Measurements from ENCODE around the gene DPP6. TPM values are rescaled to one million over a fixed set of nuclear protein-coding genes. Genes with fewer than 3 reads are reported as not detected.

The DPP6 gene
- total RNA-seq, 2 donors from 2014 or later = not detected

- Mint-ChIP-seq H3K4me1 (ENCODE audit: low read depth) (no peaks in the 10 kb centered on the region), H3K27ac (no peak overlapping the region), H3K4me3 (no peak overlapping the region), H3K9me3 (peaks cover 0 to 8% of the 10 kb centered on the region in 2 donors), H3K36me3 (ENCODE audit: insufficient read depth in 2 of 2) (no peaks in the 10 kb centered on the region), H3K27me3 (ENCODE audit: low read depth) (no peaks in the 10 kb centered on the region)
- ATAC-seq (replicated peaks in 1 of 2) = no peak
- no peak for DNase-seq
Measured at GRCh38 chr7:154353355-154353767, 301.2 kb downstream of the DPP6 start.

GRCh38 chr7:154364170-154364569, 312.0 kb downstream of the DPP6 start:
- no peak for DNase-seq
- peaks cover 0 to 5% of the 10 kb centered on the region in 2 donors for H3K9me3 Mint-ChIP-seq
- no peaks in the 10 kb centered on the region for H3K36me3 Mint-ChIP-seq (ENCODE audit: insufficient read depth in 2 of 2)
- H3K27me3 Mint-ChIP-seq (ENCODE audit: low read depth) = no peaks in the 10 kb centered on the region
- H3K27ac Mint-ChIP-seq = no peak overlapping the region
- no peaks in the 10 kb centered on the region for H3K4me1 Mint-ChIP-seq (ENCODE audit: low read depth)
- H3K4me3 Mint-ChIP-seq = no peak overlapping the region
- ATAC-seq (replicated peaks in 1 of 2) = no peak

GRCh38 chr7:154371424-154371823, 319.2 kb downstream of the DPP6 start:
- Mint-ChIP-seq H3K4me3 (no peak overlapping the region), H3K4me1 (ENCODE audit: low read depth) (no peaks in the 10 kb centered on the region), H3K9me3 (peaks cover 0 to 3% of the 10 kb centered on the region in 2 donors), H3K36me3 (ENCODE audit: insufficient read depth in 2 of 2) (no peaks in the 10 kb centered on the region), H3K27ac (no peak overlapping the region), H3K27me3 (ENCODE audit: low read depth) (no peaks in the 10 kb centered on the region)
- ATAC-seq (replicated peaks in 1 of 2) = no peak
- DNase-seq = no peak

- Mint-ChIP-seq H3K27me3 (ENCODE audit: low read depth) (no peaks in the 10 kb centered on the region), H3K36me3 (ENCODE audit: insufficient read depth in 2 of 2) (no peaks in the 10 kb centered on the region), H3K4me3 (no peak overlapping the region), H3K27ac (no peak overlapping the region), H3K4me1 (ENCODE audit: low read depth) (no peaks in the 10 kb centered on the region), H3K9me3 (peaks cover 0 to 3% of the 10 kb centered on the region in 2 donors)
- DNase-seq (no peak), ATAC-seq (replicated peaks in 1 of 2) (no peak)
Measured at GRCh38 chr7:154372011-154372601, 319.9 kb downstream of the DPP6 start.

- DNase-seq = no peak
- Mint-ChIP-seq H3K27me3 (ENCODE audit: low read depth) (no peaks in the 10 kb centered on the region), H3K9me3 (peaks cover 0 to 3% of the 10 kb centered on the region in 2 donors), H3K27ac (no peak overlapping the region), H3K36me3 (ENCODE audit: insufficient read depth in 2 of 2) (no peaks in the 10 kb centered on the region), H3K4me1 (ENCODE audit: low read depth) (no peaks in the 10 kb centered on the region), H3K4me3 (no peak overlapping the region)
- no peak for ATAC-seq (replicated peaks in 1 of 2)
Measured at GRCh38 chr7:154373956-154374355, 321.8 kb downstream of the DPP6 start.

GRCh38 chr7:154375956-154376355, 323.8 kb downstream of the DPP6 start:
- ATAC-seq (replicated peaks in 1 of 2) (no peak), DNase-seq (no peak)
- no peak overlapping the region for H3K4me3 Mint-ChIP-seq
- H3K4me1 Mint-ChIP-seq (ENCODE audit: low read depth) = no peaks in the 10 kb centered on the region
- peaks cover 0 to 3% of the 10 kb centered on the region in 2 donors for H3K9me3 Mint-ChIP-seq
- no peaks in the 10 kb centered on the region for H3K27me3 Mint-ChIP-seq (ENCODE audit: low read depth)
- H3K27ac Mint-ChIP-seq = no peak overlapping the region
- H3K36me3 Mint-ChIP-seq (ENCODE audit: insufficient read depth in 2 of 2) = no peaks in the 10 kb centered on the region

GRCh38 chr7:154380771-154381170, 328.6 kb downstream of the DPP6 start:
- no peak for ATAC-seq (replicated peaks in 1 of 2)
- H3K4me1 Mint-ChIP-seq (ENCODE audit: low read depth) = no peaks in the 10 kb centered on the region
- peaks cover 0 to 4% of the 10 kb centered on the region in 2 donors for H3K9me3 Mint-ChIP-seq
- H3K4me3 Mint-ChIP-seq = no peak overlapping the region
- DNase-seq = no peak
- no peak overlapping the region for H3K27ac Mint-ChIP-seq
- H3K27me3 Mint-ChIP-seq (ENCODE audit: low read depth) = no peaks in the 10 kb centered on the region
- H3K36me3 Mint-ChIP-seq (ENCODE audit: insufficient read depth in 2 of 2) = no peaks in the 10 kb centered on the region

- no peaks in the 10 kb centered on the region for H3K4me1 Mint-ChIP-seq (ENCODE audit: low read depth)
- no peak overlapping the region for H3K4me3 Mint-ChIP-seq
- DNase-seq (no peak), ATAC-seq (replicated peaks in 1 of 2) (no peak)
- H3K27me3 Mint-ChIP-seq (ENCODE audit: low read depth) = no peaks in the 10 kb centered on the region
- H3K36me3 Mint-ChIP-seq (ENCODE audit: insufficient read depth in 2 of 2) = no peaks in the 10 kb centered on the region
- no peak overlapping the region for H3K27ac Mint-ChIP-seq
- peaks cover 5 to 14% of the 10 kb centered on the region in 2 donors for H3K9me3 Mint-ChIP-seq
Measured at GRCh38 chr7:154383045-154383444, 330.8 kb downstream of the DPP6 start.

- H3K4me3 Mint-ChIP-seq = no peak overlapping the region
- ATAC-seq (replicated peaks in 1 of 2) = no peak
- DNase-seq = no peak
- H3K27ac Mint-ChIP-seq = no peak overlapping the region
- H3K36me3 Mint-ChIP-seq (ENCODE audit: insufficient read depth in 2 of 2) = no peaks in the 10 kb centered on the region
- H3K4me1 Mint-ChIP-seq (ENCODE audit: low read depth) = no peaks in the 10 kb centered on the region
- H3K27me3 Mint-ChIP-seq (ENCODE audit: low read depth) = no peaks in the 10 kb centered on the region
- H3K9me3 Mint-ChIP-seq = peaks cover 5 to 16% of the 10 kb centered on the region in 2 donors
Measured at GRCh38 chr7:154385214-154385613, 333.0 kb downstream of the DPP6 start.

- Mint-ChIP-seq H3K36me3 (ENCODE audit: insufficient read depth in 2 of 2) (no peaks in the 10 kb centered on the region), H3K27ac (no peak overlapping the region), H3K27me3 (ENCODE audit: low read depth) (no peaks in the 10 kb centered on the region), H3K4me3 (no peak overlapping the region), H3K9me3 (peaks cover 7 to 20% of the 10 kb centered on the region in 2 donors), H3K4me1 (ENCODE audit: low read depth) (no peaks in the 10 kb centered on the region)
- DNase-seq (no peak), ATAC-seq (replicated peaks in 1 of 2) (no peak)
Measured at GRCh38 chr7:154387252-154387651, 335.1 kb downstream of the DPP6 start.

- Mint-ChIP-seq H3K4me1 (ENCODE audit: low read depth) (no peaks in the 10 kb centered on the region), H3K9me3 (peaks cover 7 to 21% of the 10 kb centered on the region in 2 donors), H3K27me3 (ENCODE audit: low read depth) (no peaks in the 10 kb centered on the region), H3K36me3 (ENCODE audit: insufficient read depth in 2 of 2) (no peaks in the 10 kb centered on the region), H3K4me3 (no peak overlapping the region), H3K27ac (no peak overlapping the region)
- ATAC-seq (replicated peaks in 1 of 2) (no peak), DNase-seq (no peak)
Measured at GRCh38 chr7:154388412-154388811, 336.2 kb downstream of the DPP6 start.

- Mint-ChIP-seq H3K4me1 (ENCODE audit: low read depth) (no peaks in the 10 kb centered on the region), H3K27ac (no peak overlapping the region), H3K9me3 (peaks cover 7 to 23% of the 10 kb centered on the region in 2 donors), H3K36me3 (ENCODE audit: insufficient read depth in 2 of 2) (no peaks in the 10 kb centered on the region), H3K4me3 (no peak overlapping the region), H3K27me3 (ENCODE audit: low read depth) (no peaks in the 10 kb centered on the region)
- no peak for DNase-seq
- ATAC-seq (replicated peaks in 1 of 2) = no peak
Measured at GRCh38 chr7:154388999-154389398, 336.8 kb downstream of the DPP6 start.

- no peaks in the 10 kb centered on the region for H3K36me3 Mint-ChIP-seq (ENCODE audit: insufficient read depth in 2 of 2)
- H3K9me3 Mint-ChIP-seq = peaks cover 7 to 20% of the 10 kb centered on the region in 2 donors
- no peak overlapping the region for H3K27ac Mint-ChIP-seq
- no peak for DNase-seq
- ATAC-seq (replicated peaks in 1 of 2) = no peak
- H3K4me3 Mint-ChIP-seq = no peak overlapping the region
- no peaks in the 10 kb centered on the region for H3K4me1 Mint-ChIP-seq (ENCODE audit: low read depth)
- H3K27me3 Mint-ChIP-seq (ENCODE audit: low read depth) = no peaks in the 10 kb centered on the region
Measured at GRCh38 chr7:154390961-154391360, 338.8 kb downstream of the DPP6 start.

GRCh38 chr7:154394804-154395203, 342.6 kb downstream of the DPP6 start:
- no peaks in the 10 kb centered on the region for H3K36me3 Mint-ChIP-seq (ENCODE audit: insufficient read depth in 2 of 2)
- H3K4me1 Mint-ChIP-seq (ENCODE audit: low read depth) = no peaks in the 10 kb centered on the region
- no peak overlapping the region for H3K27ac Mint-ChIP-seq
- no peak overlapping the region for H3K4me3 Mint-ChIP-seq
- no peak for ATAC-seq (replicated peaks in 1 of 2)
- no peak for DNase-seq
- peaks cover 5 to 8% of the 10 kb centered on the region in 2 donors for H3K9me3 Mint-ChIP-seq
- no peaks in the 10 kb centered on the region for H3K27me3 Mint-ChIP-seq (ENCODE audit: low read depth)
